ENCODE results near the gene TAC4. TPM values are rescaled to one million over a fixed set of nuclear protein-coding genes. Genes with fewer than 3 reads are reported as not detected.

Gene TAC4, protein sequence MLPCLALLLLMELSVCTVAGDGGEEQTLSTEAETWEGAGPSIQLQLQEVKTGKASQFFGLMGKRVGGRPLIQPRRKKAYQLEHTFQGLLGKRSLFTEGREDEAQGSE
- not detected for total RNA-seq

DNA sequence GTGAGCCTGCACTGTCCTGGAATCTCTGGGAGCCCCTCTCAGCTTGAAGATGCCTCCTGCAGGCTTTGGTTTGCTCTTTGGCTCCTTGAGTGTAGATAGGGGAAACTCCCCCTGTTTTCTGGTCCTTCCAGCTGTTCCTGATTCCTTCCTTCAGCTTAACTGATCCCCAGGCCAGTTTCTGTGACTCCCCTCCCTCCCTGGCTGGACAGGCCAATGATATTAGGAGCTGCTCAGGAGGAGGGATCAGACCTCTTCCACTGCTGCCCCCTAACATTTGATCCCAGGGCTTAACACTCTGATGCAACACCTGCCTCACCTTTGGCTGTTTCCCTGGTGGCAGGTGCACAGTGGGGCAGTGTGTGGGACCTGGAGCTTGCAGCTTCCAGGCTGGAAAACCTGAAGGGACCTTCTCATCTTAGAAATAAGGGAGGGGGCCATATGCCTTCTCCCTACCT is at the start of gene TAC4:
TAC4 (minus strand) TSS at position 51 of the 455 bp plus-strand sequence. CDS start 52 bp downstream, outside the sequence.
- H3K4me1 ChIP-seq, result peaks cover 8 to 52% (median 17%) of the 10 kb centered on the region in 3 donors
- H3K27ac ChIP-seq, result no peak within 1 kb of the TSS
- DNase-seq, result no peak
- no peaks in the 10 kb centered on the region for H3K9me3 ChIP-seq
- peaks cover 0 to 5% (median 0%) of the 10 kb centered on the region in 4 donors for H3K27me3 ChIP-seq
- intact Hi-C loops (cut with DNase I), result no loop called here
- peaks cover 0 to 17% (median 0%) of the 10 kb centered on the region in 3 donors for H3K36me3 ChIP-seq
- H3K4me3 ChIP-seq, result no peak within 1 kb of the TSS
- no peak for TF ChIP-seq POLR2A (IDR thresholded peaks at IDR 0.05)
- TF ChIP-seq, protein P1, sequence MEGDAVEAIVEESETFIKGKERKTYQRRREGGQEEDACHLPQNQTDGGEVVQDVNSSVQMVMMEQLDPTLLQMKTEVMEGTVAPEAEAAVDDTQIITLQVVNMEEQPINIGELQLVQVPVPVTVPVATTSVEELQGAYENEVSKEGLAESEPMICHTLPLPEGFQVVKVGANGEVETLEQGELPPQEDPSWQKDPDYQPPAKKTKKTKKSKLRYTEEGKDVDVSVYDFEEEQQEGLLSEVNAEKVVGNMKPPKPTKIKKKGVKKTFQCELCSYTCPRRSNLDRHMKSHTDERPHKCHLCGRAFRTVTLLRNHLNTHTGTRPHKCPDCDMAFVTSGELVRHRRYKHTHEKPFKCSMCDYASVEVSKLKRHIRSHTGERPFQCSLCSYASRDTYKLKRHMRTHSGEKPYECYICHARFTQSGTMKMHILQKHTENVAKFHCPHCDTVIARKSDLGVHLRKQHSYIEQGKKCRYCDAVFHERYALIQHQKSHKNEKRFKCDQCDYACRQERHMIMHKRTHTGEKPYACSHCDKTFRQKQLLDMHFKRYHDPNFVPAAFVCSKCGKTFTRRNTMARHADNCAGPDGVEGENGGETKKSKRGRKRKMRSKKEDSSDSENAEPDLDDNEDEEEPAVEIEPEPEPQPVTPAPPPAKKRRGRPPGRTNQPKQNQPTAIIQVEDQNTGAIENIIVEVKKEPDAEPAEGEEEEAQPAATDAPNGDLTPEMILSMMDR (IDR thresholded peaks at IDR 0.05), result peak in 1 of 6 experiments; percentile 3

DNA sequence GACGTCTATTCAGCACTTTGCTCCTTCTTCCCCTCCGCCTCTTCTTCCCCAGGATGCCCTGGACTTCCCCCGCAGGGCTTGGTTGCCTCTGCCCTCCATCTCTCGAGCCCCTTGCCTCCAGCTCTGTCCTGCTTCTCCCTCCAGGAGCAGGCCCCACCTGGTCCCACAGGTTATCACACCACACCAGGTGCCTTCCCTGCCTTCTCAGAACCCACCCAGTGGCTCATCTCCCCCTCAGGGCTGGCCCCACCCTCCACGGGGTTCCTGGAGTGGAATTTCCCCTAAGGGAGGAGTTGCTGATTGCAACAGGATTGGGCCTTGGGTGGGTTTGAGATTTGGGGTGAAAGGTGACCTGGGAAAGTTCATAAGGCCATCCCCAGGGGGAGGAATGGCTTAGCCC is 49.0 kb upstream of the TAC4 start:
- H3K27ac ChIP-seq, result no peak overlapping the region
- DNase-seq, result no peak
- 78 to 83% methylated on average over 4 of the region's 5 CpGs for WGBS, 2 donors
- peaks cover 0 to 60% (median 0%) of the 10 kb centered on the region in 4 donors for H3K27me3 ChIP-seq
- no peak overlapping the region for H3K4me3 ChIP-seq
- H3K4me1 ChIP-seq, result peaks cover 5 to 52% (median 12%) of the 10 kb centered on the region in 3 donors
- H3K36me3 ChIP-seq, result no peaks in the 10 kb centered on the region
- intact Hi-C loops (cut with DNase I), result no loop called here
- TF ChIP-seq POLR2A (IDR thresholded peaks at IDR 0.05), result no peak
- TF ChIP-seq, protein P1 (IDR thresholded peaks at IDR 0.05), result no peak
- H3K9me3 ChIP-seq, result no peaks in the 10 kb centered on the region

DNA sequence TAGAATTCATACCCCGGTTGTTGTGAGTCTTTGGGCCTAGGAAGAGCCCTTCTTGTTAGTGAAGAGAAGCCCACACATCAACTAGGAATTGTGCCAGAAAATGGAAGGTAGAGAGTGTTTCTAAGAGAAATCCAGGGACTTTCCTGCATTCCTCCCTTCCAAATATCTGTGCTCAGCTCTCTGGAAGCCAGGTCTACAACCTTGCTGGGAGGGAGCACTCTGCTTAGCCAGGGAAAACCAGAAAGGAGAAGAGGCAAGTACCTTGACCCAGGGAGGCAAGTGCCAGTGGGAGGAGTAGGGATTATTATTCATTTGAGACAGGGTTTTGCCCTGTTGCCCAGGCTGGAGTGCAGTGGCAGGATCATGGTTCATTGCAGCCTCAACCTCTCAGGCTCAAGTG is 48.4 kb upstream of the TAC4 start:
- Histone ChIP-seq H3K36me3 (no peaks in the 10 kb centered on the region), H3K9me3 (no peaks in the 10 kb centered on the region), H3K27ac (no peak overlapping the region), H3K4me1 (peaks cover 5 to 46% (median 8%) of the 10 kb centered on the region in 3 donors), H3K4me3 (no peak overlapping the region), H3K27me3 (peaks cover 0 to 60% (median 0%) of the 10 kb centered on the region in 4 donors)
- TF ChIP-seq POLR2A (IDR thresholded peaks at IDR 0.05), result no peak
- TF ChIP-seq, protein P1 (IDR thresholded peaks at IDR 0.05), result no peak
- intact Hi-C loops (cut with DNase I), result no loop called here
- 57 to 71% methylated on average over 1 of the region's 1 CpG for WGBS, 2 donors
- no peak for DNase-seq

DNA sequence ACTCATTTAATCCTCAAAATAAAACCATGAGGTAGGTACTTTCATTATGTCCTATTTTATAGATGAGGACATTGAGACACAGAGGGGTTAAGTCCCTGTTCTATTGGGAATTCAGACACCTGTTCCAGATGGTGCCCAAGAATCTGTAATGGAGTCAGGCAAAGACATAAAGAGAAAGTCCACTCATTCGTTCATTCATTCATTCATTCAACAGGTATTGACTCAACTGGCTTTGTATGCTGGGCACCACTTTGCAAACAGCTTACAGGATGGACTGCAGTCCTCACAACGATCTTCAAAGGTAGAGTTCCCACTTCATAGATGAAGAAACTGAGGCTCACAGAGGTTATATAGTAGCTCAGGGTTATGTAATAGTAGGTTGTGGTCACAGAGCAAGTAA is 47.9 kb upstream of the TAC4 start:
- no peaks in the 10 kb centered on the region for H3K9me3 ChIP-seq
- intact Hi-C loops (cut with DNase I), result no loop called here
- H3K27me3 ChIP-seq, result peaks cover 0 to 60% (median 0%) of the 10 kb centered on the region in 4 donors
- no peak for DNase-seq
- WGBS, 2 donors, result 62 to 63% methylated on average over 2 of the region's 2 CpGs
- TF ChIP-seq, protein P1 (IDR thresholded peaks at IDR 0.05), result no peak
- no peak for TF ChIP-seq POLR2A (IDR thresholded peaks at IDR 0.05)
- no peak overlapping the region for H3K4me3 ChIP-seq
- peaks cover 5 to 49% (median 9%) of the 10 kb centered on the region in 3 donors for H3K4me1 ChIP-seq
- H3K36me3 ChIP-seq, result no peaks in the 10 kb centered on the region
- peak overlapping the region in 1 of 4 donors; percentile 74 for H3K27ac ChIP-seq

DNA sequence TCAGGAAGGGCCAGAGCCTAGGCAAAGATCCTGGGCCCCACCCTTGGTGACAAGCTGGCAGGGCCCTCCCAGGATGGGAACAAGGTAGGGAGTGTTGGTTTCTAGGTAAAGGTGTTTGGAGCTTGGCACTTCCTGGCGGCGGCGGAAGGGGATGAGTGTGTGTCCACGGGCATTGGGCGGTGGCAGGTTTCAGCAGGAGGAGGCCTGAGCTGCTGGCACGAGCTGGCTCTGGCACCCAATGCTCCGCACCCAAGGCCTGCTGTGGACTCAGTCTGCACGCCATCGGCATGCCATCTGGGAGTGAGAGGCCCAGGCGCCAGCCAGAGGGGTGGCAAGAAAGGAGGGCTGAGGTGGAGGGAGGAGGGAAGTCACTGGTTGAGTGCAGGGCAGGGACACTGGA is 46.9 kb upstream of the TAC4 start:
- WGBS, 2 donors, result 52% methylated on average over 10 of the region's 10 CpGs; no CpG with 5 or more reads in 1 of the 2 donors
- TF ChIP-seq POLR2A (IDR thresholded peaks at IDR 0.05), result no peak
- TF ChIP-seq, protein P1 (IDR thresholded peaks at IDR 0.05), result peak in 1 of 6 experiments; percentile 5
- Histone ChIP-seq H3K27ac (peak overlapping the region; percentile 34 to 84 (median 79)), H3K4me1 (peaks cover 12 to 60% (median 19%) of the 10 kb centered on the region in 3 donors), H3K36me3 (no peaks in the 10 kb centered on the region), H3K9me3 (no peaks in the 10 kb centered on the region), H3K27me3 (peaks cover 0 to 61% (median 0%) of the 10 kb centered on the region in 4 donors), H3K4me3 (no peak overlapping the region)
- no peak for DNase-seq
- intact Hi-C loops (cut with DNase I), result no loop called here

All from esophagus squamous epithelium (tissue), 5 donors.